WI38 (cell line): ENCODE measurements around the gene IGFBP3.

ENCODE experiments used
- H3K4me3 ChIP-seq: 2 replicates; pipeline ENCODE4 v1.5.1; 2011; ENCODE audit warnings: low read depth, mild to moderate bottlenecking, control low read depth, low read length
- CTCF ChIP-seq: IDR thresholded peaks from 2 replicates; pipeline ENCODE4 v1.5.1; 2012; ENCODE audit warnings: low read depth, mild to moderate bottlenecking, control low read depth, low read length

The IGFBP3 gene

DNA sequence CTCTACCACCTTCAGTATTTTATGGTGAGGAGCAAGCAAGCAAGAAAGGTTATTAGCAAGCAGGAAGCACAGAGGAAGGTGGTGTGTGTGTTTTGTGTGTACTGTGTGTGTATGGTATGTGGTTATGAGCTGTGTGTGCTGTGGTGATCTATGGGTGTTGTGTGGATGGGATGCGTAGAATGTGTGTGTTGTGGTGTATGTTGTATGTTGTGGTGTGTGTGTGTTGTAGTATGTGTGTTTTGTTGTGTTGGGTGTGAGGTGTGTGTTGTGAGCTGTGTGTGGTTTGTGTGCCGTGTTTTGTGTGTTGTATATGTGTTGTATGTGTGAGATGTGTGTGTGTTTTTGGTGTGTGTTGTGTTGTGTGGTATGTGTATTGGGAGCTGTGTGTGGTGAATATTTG, 16.8 kb upstream of the IGFBP3 start:
- no peak for TF ChIP-seq CTCF

DNA sequence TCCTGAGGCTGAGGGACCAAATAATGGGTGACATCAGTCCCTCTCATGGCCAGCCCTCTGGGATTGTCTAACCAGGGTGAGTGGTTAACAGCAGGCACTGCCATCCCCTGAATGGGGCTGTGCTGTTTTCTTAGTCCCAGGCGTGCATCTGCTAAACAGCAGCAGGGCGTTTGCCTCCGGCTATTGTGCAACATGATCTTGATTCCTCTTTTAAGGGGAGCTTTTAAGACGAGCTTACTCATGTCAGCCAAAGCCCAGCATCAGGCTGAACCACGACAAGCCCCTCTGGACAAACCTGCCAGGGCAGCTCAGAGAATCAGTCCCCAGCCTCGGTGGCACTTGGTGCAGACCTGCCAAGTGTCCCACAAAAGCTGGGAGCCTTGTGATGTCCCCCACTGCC, 16.2 kb upstream of the IGFBP3 start:
- H3K4me3 ChIP-seq: no peak overlapping the region
- TF ChIP-seq CTCF: no peak

More for the DNA sequence above, 16.8 kb upstream of the IGFBP3 start:
- no peak overlapping the region for H3K4me3 ChIP-seq

- no peak for TF ChIP-seq CTCF
- H3K4me3 ChIP-seq: no peak overlapping the region
Measured at GRCh38 chr7:45930967-45931366, 9.9 kb upstream of the IGFBP3 start.

DNA sequence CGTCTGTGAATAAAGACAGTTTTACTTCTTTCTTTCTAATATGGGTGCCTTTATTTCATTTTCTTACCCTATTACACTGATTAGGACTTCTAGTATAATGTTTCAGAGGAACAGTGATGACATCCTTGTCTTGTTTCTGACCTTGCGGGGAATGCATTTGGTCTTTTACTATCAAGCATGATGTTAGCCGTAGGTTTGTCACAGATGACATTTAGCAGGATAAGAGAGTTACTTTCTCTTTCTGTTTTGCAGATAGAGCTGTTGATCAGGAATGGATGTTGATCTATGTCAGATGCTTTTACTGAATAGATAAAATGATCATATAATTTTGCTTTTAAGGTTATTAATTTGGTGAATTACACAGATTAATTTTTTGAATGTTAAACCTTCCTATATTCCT, 6.6 kb upstream of the IGFBP3 start:
- no peak for TF ChIP-seq CTCF
- H3K4me3 ChIP-seq: no peak overlapping the region

- TF ChIP-seq CTCF: no peak
- no peak overlapping the region for H3K4me3 ChIP-seq
Measured at GRCh38 chr7:45924283-45924682, 3.2 kb upstream of the IGFBP3 start.

DNA sequence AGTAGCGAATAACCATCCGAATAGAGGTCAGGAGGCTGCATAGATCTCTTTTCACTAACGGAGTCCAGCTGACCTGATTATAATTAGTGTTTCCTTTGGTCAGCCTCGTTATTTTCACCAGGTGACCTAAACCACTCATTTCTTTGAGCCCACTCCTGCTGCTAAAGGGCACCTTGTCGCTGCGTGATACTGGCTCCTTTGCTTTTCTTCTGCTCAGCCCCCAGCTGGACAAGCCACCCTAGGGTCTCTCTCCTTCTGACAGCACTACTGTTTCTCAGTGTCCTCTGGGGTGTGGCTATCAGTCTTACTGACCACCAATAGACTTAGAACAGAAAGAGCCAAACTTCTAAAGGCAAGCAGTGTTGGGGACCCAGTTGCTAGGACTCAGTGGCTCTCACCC, 2.7 kb upstream of the IGFBP3 start:
- H3K4me3 ChIP-seq: no peak overlapping the region
- no peak for TF ChIP-seq CTCF

DNA sequence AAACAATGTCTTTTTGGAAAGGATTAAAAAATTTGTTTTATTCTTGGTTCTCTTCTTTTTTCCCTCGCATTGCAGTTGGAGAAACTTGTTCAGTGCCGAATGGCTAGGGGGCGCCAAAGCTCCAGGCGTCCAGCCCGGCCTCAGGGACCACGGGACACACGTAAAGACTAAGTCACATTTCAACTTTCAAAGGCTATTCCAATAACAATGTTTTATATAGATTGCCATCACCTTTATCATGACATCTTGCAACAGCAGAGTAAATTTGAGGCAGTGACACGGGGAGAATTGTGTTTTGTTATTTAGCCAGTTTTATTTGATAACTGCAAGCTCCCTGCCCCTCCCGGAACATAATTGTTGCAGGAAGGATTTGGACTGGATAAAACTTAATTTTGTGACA, 2.2 kb upstream of the IGFBP3 start:
- H3K4me3 ChIP-seq: peak overlapping the region; percentile 33
- peak; percentile 93 for TF ChIP-seq CTCF
